Measurements from ENCODE around the gene ATP8A2. TPM values are rescaled to one million over a fixed set of nuclear protein-coding genes. Genes with fewer than 3 reads are reported as not detected.

The ATP8A2 gene
- total and polyA plus RNA-seq, 3 donors from 2014 or later = 14.2 to 38.3 (median 16.5) TPM

DNA sequence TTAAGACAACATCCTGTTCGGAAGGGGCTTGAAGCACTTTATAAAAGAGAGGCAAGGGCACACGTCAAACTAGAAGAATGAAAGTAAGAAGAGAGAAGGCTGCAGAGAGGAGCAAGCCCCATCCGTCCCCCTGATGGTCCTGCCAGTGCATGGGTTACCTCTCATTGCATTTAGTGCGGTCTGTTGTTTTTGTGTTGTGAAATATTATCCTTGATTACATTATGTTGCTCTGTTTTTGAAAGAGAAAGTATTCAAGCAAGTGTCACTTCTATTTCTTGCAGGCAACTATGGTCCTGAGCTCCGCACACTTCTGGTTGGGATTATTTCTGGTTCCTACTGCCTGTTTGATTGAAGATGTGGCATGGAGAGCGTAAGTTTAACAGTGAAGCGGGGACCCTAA is 589.5 kb downstream of the ATP8A2 start:
- no peak for TF ChIP-seq POLR2A (IDR thresholded peaks at IDR 0.05)
- TF ChIP-seq, protein P1, sequence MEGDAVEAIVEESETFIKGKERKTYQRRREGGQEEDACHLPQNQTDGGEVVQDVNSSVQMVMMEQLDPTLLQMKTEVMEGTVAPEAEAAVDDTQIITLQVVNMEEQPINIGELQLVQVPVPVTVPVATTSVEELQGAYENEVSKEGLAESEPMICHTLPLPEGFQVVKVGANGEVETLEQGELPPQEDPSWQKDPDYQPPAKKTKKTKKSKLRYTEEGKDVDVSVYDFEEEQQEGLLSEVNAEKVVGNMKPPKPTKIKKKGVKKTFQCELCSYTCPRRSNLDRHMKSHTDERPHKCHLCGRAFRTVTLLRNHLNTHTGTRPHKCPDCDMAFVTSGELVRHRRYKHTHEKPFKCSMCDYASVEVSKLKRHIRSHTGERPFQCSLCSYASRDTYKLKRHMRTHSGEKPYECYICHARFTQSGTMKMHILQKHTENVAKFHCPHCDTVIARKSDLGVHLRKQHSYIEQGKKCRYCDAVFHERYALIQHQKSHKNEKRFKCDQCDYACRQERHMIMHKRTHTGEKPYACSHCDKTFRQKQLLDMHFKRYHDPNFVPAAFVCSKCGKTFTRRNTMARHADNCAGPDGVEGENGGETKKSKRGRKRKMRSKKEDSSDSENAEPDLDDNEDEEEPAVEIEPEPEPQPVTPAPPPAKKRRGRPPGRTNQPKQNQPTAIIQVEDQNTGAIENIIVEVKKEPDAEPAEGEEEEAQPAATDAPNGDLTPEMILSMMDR (IDR thresholded peaks at IDR 0.05) = no peak
- intact Hi-C loops (cut with DNase I; ENCODE audit: low total_unique reads) = no loop called here
- no peaks in the 10 kb centered on the region for H3K36me3 ChIP-seq (ENCODE audit: low read depth, missing control alignments)

DNA sequence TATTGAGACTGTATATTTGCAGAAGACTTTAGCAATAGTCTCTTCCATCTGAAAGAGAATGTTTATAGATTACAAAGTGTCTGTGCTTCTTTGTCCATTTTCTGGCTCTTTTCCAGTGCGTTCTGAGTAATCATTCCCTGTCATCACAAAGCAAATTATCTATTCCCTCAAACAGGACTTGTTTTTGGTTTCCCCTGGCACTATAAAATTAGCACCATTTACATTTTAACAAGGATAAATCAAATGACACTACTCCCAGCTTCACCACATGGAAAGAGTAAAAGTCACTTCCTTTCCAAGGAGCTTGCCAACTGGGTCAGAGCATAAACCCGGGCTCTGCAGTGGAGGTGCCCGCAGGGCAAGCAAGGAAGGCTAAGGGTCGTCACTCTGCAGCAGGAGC is 591.9 kb downstream of the ATP8A2 start:
- intact Hi-C loops (cut with DNase I; ENCODE audit: low total_unique reads) = no loop called here
- peaks cover 6% of the 10 kb centered on the region for H3K4me1 ChIP-seq
- DNase-seq = no peak
- no peak overlapping the region for H3K4me3 ChIP-seq
- no peaks in the 10 kb centered on the region for H3K9me3 ChIP-seq
- H3K36me3 ChIP-seq (ENCODE audit: low read depth, missing control alignments) = no peaks in the 10 kb centered on the region
- no peaks in the 10 kb centered on the region for H3K27me3 ChIP-seq
- 48 to 73% methylated on average over 4 of the region's 4 CpGs for WGBS, 2 donors
- TF ChIP-seq POLR2A (IDR thresholded peaks at IDR 0.05) = no peak
- TF ChIP-seq, protein P1 (IDR thresholded peaks at IDR 0.05) = no peak
- no peak overlapping the region for H3K27ac ChIP-seq

More for the DNA sequence above, 589.5 kb downstream of the ATP8A2 start:
- 94 to 96% methylated on average over 7 of the region's 7 CpGs for WGBS, 2 donors
- no peak overlapping the region for H3K4me3 ChIP-seq
- no peaks in the 10 kb centered on the region for H3K9me3 ChIP-seq
- no peak overlapping the region for H3K27ac ChIP-seq
- peaks cover 6% of the 10 kb centered on the region for H3K4me1 ChIP-seq
- DNase-seq = no peak
- no peaks in the 10 kb centered on the region for H3K27me3 ChIP-seq

DNA sequence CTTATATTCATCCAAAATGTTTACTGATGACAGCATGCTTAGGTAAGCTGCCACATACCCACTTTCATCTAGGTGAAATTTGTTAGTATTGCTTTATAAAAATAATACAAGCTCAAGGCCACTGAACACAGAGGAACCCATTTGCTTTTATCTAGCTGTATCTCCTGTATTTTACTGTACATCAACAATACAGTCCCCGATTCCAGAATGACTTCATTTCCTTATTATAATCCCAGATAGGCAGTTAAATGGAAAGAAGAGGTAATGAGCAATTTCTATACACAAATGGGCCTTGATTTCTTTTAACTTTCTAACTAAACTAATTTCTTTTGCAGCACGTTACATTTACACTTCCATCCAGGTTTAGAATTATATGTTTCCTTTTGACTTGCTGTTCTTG is 593.8 kb downstream of the ATP8A2 start:
- intact Hi-C loops (cut with DNase I; ENCODE audit: low total_unique reads) = no loop called here
- Histone ChIP-seq H3K4me3 (no peak overlapping the region), H3K27me3 (no peaks in the 10 kb centered on the region), H3K9me3 (no peaks in the 10 kb centered on the region), H3K4me1 (peaks cover 6% of the 10 kb centered on the region), H3K27ac (no peak overlapping the region), H3K36me3 (ENCODE audit: low read depth, missing control alignments) (no peaks in the 10 kb centered on the region)
- TF ChIP-seq, protein P1 (IDR thresholded peaks at IDR 0.05) = no peak
- no peak for TF ChIP-seq POLR2A (IDR thresholded peaks at IDR 0.05)
- no peak for DNase-seq
- 76 to 82% methylated on average over 2 of the region's 2 CpGs for WGBS, 2 donors

DNA sequence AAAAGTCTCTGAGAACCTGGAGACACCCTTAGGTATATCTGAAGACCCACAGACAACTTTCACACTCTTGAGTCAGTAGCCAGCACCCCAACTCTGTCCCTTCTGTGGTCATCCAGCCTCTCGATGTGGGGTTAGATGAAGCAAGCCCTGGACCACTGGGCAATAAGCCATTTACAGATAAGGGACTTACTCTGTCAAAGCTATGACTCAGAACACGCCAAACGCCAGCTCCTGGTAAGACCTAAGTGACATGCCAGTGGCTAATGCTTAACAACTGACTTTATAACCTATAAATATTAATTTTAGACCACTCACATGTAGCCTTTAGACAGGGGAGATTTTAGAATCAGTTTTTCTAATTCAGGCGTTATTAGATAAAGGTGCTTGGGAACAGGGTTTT is 594.3 kb downstream of the ATP8A2 start:
- DNase-seq = no peak
- Histone ChIP-seq H3K4me1 (peaks cover 6% of the 10 kb centered on the region), H3K36me3 (ENCODE audit: low read depth, missing control alignments) (no peaks in the 10 kb centered on the region), H3K4me3 (no peak overlapping the region), H3K9me3 (no peaks in the 10 kb centered on the region), H3K27me3 (no peaks in the 10 kb centered on the region), H3K27ac (no peak overlapping the region)
- 85 to 86% methylated on average over 4 of the region's 4 CpGs for WGBS, 2 donors
- intact Hi-C loops (cut with DNase I; ENCODE audit: low total_unique reads) = no loop called here
- TF ChIP-seq POLR2A (IDR thresholded peaks at IDR 0.05) = no peak
- TF ChIP-seq, protein P1 (IDR thresholded peaks at IDR 0.05) = no peak

DNA sequence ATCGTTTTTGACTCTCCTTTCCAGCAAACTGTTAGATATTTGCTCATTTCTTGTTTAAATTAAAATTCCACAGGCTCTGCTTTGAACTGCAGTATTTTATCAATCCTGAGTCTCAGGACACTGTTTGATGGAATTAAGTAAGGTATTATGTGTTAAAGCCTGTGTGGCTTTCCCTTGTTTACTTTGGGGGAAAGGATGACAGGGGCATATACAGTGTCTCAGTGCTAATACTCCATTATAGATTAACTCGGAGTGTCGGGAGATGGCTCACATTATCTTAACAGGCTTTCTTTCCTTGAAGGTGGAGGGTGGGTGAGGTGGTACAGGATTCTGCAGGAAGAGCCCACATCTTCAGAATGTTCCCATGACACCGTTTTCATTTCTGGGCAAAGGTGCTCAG is 595.4 kb downstream of the ATP8A2 start:
- Histone ChIP-seq H3K4me3 (no peak overlapping the region), H3K27me3 (no peaks in the 10 kb centered on the region), H3K9me3 (no peaks in the 10 kb centered on the region), H3K36me3 (ENCODE audit: low read depth, missing control alignments) (no peaks in the 10 kb centered on the region), H3K4me1 (peaks cover 6% of the 10 kb centered on the region), H3K27ac (no peak overlapping the region)
- DNase-seq = no peak
- intact Hi-C loops (cut with DNase I; ENCODE audit: low total_unique reads) = no loop called here
- 78 to 79% methylated on average over 4 of the region's 4 CpGs for WGBS, 2 donors
- TF ChIP-seq, protein P1 (IDR thresholded peaks at IDR 0.05) = no peak
- no peak for TF ChIP-seq POLR2A (IDR thresholded peaks at IDR 0.05)

All from testis (tissue), 3 donors.